GM12801 (cell line): ENCODE measurements around the gene ATP8A1.

Source experiments
- CTCF ChIP-seq: IDR thresholded peaks from one replicate; pipeline ENCODE4 v1.5.1; 2011; ENCODE audit warnings: control low read depth; ENCODE audit not compliant: insufficient read length; ENCODE audit errors: extremely low read depth

The ATP8A1 gene

GRCh38 chr4:42560467-42560861 lies 96.4 kb downstream of the ATP8A1 start:
- no peak for TF ChIP-seq CTCF

- no peak for TF ChIP-seq CTCF
These were observed 98.7 kb downstream of the ATP8A1 start for GRCh38 chr4:42558156-42558555.

GRCh38 chr4:42555828-42556227 lies 101.1 kb downstream of the ATP8A1 start:
- no peak for TF ChIP-seq CTCF

GRCh38 chr4:42554072-42554471 lies 102.8 kb downstream of the ATP8A1 start:
- no peak for TF ChIP-seq CTCF

GRCh38 chr4:42549896-42550295 lies 107.0 kb downstream of the ATP8A1 start:
- no peak for TF ChIP-seq CTCF

GRCh38 chr4:42547805-42548204 lies 109.1 kb downstream of the ATP8A1 start:
- TF ChIP-seq CTCF = no peak

- no peak for TF ChIP-seq CTCF
These were observed 113.1 kb downstream of the ATP8A1 start for GRCh38 chr4:42543762-42544161.

GRCh38 chr4:42543126-42543525 lies 113.8 kb downstream of the ATP8A1 start:
- no peak for TF ChIP-seq CTCF
